ENCODE results near the gene FHIT. TPM values are rescaled to one million over a fixed set of nuclear protein-coding genes. Genes with fewer than 3 reads are reported as not detected.
"Not testable (repeated sequence)": the region's sequence is repeated elsewhere in the genome, so short reads cannot be mapped to it uniquely, and the experiment has no call there.

FHIT gene
- total RNA-seq, 1 donor from 2014 or later: 0.53 TPM

DNA sequence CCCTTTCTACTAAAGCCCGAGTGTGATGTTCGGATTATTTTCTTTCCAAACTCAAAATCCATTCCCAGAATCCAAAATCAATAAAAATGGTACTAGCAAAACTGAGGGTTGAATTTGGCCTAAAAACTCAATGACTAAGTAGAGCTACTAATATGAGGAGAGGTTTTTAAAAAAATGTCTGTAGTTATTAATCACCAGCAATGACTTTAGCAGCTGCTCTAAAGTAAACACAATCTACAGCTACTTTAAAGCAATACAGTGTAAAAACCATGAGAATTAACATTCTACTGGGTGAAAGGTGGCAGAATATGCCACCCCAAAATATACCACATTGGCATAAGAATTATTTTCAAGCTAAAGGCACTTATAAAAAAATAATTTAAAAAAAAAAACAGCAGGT lies 23.5 kb downstream of the FHIT start:
- no peak for DNase-seq (ENCODE audit: low read depth)

DNA sequence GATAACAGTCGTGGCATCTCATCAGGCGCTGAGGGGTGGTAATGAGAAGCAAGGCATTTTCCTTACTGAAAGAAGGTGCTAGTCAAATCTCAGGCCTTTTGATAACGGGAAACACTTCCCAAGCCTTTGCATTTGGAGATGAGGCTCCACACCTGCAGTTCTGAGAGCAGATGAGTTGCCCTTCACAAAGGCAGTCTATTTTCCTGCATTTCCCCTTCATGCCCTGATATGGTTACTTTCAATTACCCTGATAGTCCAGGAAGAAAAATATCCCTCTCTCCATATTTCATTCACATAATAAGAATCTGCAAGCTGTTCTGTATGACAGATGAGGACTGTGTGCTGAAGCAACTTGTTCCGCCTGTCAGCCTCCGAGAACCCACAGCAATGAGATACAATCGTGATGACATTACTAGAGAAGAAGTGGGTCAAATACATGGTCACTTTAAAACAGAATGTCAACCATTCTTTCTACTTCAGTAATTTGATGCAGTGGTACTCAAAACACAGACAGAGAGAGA lies 25.0 kb downstream of the FHIT start:
- DNase-seq (ENCODE audit: low read depth): no peak

DNA sequence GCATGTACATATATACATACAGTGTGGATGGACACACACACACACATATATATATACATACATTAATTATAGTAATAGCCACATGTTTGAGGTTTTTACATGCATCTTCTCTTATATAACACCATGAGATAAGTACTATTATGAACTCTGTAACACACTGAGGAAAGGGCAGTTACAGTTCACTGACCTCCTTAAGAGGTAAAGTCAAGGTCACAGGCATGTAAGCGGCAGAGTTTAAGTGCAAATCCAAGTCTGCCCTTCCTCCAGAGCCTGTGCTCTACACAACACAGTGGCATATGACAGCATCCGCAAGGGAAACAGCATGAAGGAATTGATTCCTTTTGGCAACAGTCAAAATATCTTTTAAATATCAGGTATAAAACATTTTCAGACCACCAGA lies 26.4 kb downstream of the FHIT start:
- no peak for DNase-seq (ENCODE audit: low read depth)

DNA sequence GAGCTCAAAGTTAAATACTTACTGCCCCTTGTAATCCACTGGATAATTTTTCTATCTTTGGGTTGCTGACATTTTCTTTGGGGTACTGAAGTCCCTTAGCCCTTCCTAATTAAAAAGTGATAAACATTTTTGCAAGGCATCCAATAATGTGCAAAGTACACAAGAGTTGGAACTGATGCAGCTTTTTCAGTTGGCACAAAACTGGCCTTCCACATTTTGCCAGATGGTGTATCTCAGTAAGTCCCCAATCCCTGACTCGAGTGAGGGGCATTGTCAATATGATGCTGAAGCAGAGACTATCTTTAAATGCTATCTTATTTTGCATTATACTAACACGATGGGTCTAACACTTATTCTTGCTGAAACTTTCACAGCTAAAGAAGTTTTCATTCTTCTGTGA lies 27.8 kb downstream of the FHIT start:
- no peak for DNase-seq (ENCODE audit: low read depth)

DNA sequence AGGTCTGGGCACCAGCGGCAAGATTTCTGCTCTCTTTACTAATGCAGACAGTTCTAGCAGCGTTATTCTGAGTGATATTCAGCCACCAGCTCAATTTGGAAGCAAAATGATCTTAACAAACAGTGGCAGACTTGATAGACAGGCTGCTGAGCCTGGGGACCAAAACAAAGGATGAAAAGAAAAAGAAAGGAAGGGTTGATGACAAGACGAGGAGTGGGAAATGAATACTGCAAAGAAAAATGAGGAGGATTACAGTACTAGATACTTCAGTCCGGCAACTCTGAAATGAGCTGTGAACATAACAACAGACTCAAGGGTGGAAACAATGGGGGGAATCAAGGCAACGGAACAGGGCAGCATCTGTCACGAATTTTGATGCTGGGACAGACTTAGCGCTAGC lies 28.8 kb downstream of the FHIT start:
- DNase-seq (ENCODE audit: low read depth): no peak

DNA sequence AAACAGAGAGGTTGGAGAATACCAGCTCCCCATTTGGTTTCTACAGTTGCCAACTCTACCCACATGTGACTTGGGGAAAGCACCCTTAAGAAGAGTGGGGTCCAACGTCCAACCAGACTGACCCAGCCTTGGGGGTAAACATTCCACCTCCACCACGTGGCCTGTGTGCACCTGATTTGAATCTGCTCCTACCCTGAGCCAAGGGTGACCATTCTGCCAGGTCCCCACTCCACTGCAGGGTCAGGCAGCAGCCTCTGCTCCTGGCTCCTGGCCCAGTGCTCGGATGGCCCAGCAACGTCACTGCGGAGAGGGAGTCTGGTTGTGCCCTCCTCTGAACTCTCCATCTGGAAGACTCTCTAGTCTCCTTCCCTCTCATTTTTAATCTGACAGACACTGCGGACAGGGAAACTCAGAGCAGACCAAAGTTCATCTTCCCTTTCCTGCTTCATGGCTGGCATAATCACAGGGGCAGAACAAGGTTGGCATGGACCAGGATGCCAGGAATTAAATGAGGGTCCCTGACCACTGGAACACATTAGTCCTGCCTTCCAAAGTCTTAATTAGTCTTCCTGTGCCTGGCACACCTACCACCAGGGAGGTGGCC lies 29.4 kb downstream of the FHIT start:
- DNase-seq (ENCODE audit: low read depth): no peak

DNA sequence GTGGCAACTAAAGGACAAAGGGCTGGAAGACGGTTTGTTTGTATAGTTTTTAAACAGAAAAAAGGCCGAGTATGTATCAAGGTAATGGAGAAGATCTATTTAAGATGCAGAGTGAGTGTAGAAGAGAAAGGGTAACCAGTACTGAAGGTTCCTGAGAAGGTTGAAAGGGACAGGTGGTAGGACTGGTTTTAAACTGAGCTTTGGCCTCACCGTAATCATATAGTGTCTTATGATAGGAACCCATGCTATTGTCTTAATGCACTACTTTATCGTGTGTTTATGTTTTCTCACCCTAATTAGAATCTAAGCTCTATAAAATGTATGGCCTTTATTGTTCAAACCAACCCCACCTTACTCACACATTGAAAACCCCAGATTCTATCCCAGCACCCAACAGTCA lies 32.7 kb downstream of the FHIT start:
- DNase-seq (ENCODE audit: low read depth): no peak

DNA sequence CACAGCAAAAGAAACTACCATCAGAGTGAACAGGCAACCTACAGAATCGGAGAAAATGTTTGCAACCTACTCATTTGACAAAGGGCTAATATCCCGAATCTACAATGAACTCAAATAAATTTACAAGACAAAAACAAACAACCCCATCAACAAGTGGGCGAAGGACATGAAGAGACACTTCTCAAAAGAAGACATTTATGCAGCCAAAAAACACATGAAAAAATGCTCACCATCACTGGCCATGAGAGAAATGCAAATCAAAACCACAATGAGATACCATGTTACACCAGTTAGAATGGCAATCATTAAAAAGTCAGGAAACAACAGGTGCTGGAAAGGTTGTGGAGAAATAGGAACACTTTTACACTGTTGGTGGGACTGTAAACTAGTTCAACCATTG lies 35.1 kb downstream of the FHIT start:
- DNase-seq (ENCODE audit: low read depth): not testable (repeated sequence)

DNA sequence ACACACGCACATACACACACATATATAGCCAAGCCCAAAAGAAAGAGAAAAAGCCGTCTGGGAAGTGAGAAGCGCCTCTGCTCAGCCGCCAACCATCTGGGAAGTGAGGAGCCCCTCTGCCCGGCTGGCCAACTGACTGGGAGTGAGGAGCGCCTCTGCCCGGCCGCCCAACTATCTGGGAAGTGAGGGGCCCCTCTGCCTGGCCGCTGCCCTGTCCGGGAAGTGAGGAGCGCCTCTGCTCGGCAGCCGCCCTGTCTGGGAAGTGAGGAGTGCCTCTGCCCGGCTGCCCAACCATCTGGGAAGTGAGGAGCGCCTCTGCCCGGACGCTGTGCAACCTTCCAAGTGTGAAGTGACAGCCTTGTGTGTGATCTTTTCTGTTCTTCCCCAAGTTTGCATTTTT lies 49.2 kb downstream of the FHIT start:
- DNase-seq (ENCODE audit: low read depth): no peak

DNA sequence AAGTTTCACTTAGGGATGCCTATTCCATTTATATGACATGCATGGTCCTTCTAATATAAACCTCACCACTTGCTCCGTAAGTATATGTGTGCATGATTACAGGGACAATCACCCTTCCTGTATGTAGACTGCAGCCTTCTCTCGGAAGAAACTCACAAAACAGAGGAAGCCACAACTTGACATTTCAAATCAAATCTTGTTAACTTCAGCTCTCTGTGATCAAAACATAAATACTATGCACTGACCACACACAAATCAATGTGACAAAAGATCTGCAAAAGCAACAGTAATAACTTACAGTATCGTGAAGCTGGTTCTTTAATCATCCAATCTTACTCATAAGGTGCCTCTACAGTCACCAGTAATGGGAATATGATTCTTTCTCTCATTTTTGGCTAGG lies 50.2 kb downstream of the FHIT start:
- DNase-seq (ENCODE audit: low read depth): no peak

DNA sequence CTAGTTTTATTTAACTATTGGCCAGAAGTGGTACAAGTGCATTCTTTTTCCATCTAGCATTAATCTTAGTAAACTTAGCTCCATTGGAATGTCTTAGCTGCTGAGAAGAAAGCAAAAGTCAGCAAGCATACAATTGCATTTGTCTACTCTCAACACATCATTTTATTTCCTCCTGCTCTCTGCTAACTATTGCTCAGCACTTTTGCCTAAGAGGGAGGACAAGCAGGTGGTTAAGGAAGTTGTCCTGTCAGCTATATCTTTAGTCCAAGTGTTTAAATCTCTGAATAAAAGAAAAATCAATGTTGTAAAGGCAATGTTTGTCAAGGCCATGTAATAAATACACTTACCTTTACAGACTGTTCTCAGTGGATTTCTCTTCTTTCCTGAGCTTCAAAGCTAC lies 51.0 kb downstream of the FHIT start:
- DNase-seq (ENCODE audit: low read depth): no peak

DNA sequence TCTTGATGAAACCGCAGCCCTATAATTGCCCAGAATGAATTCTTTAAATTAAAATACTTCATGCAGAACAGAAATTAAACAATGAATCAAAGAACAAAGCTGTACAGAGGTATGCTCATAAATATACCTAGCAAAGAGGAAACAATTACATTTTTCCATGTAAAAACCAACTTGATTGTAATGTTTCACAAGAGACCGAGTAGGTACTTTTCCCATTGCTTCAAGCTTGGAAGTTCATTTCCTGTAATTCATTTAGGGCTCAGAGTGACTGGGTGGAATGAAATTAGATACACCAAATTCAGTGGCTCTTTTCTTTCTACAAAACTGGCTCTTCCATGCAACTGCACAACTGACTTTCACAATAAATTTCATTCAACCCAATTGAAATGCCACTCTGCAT lies 51.4 kb downstream of the FHIT start:
- DNase-seq (ENCODE audit: low read depth): no peak

DNA sequence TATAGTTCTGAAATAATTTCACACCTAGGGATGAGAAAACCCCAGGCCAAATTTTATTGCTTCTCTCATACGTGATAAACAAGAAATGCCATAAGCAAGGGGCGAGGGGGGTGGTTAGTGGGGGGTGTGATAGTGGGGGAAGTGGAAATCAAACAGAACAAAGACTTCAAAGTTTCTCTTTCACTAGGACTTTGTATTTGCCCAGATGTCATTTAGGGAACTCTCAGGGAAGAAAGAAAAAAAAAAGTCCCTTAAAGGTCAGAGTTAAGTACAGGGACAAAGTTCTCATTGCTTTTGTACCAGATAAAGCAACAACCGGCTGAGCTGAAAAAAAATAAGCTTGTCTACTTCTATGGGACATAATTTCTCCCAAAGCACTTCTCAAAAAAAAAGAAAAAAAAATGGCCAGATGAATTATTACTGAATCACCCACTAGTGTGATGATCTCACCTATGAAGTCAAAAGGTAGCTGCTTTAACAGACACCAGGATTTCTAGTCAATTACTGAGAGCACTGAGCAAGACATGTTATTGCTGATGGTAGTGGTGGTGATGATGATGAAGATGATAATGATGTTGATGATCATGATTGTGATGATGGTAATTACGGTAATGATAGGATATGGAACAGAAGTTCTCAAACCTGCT lies 56.2 kb downstream of the FHIT start:
- no peak for DNase-seq (ENCODE audit: low read depth)

DNA sequence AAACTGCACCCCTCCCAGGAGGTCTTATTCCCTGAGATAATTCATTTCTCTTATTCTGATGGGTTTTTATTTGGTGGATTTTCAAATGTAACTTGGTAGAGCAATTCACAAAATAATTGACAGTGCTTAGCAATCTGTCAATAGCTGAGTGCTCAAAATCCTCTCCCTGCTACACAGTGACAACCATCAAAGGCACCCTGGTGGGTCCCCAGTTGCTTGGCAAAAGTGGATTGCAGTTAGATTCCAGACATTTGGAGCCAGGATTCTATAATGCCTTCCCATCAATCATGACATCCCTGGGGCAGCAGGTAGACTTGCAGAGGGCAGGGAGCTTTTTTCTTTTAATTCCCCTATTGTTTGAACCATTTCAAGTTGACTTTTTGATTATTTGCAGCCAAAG lies 59.0 kb downstream of the FHIT start:
- DNase-seq (ENCODE audit: low read depth): no peak

DNA sequence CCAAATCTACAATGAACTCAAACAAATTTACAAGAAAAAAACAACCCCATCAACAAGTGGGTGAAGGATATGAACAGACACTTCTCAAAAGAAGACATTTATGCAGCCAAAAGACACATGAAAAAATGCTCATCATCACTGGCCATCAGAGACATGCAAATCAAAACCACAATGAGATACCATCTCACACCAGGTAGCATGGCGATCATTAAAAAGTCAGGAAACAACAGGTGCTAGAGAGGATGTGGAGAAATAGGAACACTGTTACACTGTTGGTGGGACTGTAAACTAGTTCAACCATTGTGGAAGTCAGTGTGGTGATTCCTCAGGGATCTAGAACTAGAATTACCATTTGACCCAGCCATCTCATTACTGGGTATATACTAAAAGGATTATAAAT lies 61.0 kb downstream of the FHIT start:
- DNase-seq (ENCODE audit: low read depth): not testable (repeated sequence)

DNA sequence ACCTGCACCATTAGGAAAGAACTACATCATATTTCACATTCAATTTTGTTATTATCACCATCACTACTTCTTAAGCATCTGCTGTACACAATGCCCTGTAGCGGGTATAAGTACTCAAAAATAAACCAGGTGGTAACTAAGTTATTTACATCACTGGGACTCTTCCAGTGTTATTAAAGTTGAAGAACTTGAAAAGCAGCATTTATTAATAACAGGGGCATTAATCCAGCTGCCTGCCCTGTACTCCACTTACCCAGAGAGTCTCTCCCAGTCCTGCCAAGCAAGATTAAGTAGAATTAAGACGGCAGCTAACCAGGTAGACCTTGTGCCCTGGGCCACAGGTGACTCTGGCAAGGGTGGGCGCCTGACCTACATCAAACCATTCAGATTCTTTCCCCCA lies 65.2 kb downstream of the FHIT start:
- DNase-seq (ENCODE audit: low read depth): no peak

DNA sequence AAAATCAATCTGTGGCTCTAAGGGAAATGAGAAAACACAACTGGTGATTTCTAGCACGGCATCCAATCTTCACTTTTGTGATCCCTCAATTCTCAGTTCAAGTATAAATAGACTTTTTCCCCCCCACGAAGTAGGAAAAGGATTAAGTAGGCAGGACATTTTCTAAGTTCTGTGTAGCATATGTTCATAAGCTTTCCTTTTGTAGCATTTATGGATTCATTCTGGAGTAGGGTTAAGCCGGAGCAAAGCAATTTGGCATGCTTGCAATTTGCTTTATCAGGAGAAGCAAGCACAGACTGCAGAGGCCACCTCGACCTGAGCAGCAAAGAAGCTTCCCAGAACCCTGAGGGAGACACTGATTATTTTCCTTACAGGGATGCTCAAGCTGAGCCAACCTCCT lies 66.3 kb downstream of the FHIT start:
- no peak for DNase-seq (ENCODE audit: low read depth)

DNA sequence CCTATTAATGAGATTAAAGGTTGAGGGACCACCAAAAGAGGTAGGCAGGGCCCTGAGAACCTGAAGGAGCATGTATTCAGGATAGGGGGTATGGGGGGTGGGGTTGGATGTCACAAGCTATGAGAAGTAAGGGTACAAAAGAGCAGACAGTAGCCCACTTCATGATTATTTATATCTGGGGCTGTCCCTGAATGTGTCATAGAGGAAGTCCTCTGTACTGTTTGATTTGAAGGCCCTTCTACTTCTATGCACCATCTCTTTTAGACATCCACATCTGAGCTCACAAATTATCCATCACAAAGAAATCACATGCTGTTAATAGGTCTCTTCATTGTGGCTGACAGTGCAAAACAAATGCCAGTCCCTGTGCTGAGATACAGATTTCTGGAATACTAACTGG lies 68.6 kb downstream of the FHIT start:
- DNase-seq (ENCODE audit: low read depth): no peak

DNA sequence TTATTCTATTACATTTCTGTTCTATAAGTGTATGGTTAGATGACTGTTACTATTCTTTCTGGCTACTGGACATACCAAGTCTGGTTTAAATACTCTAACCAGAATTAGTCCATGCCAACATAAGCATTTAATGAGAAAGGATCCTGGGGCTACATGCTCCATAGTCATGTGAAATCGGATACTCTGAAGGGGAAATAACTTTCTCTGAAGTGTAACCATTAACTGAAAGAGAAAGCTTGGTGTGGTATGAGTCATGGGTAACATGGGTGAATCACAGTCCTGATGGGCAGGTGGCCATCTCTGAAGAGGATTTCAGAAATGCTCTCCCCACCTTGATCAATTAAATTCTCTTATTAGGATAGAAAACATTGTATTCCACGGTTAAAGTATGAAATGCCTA lies 69.4 kb downstream of the FHIT start:
- peak; percentile 9 for DNase-seq (ENCODE audit: low read depth)

DNA sequence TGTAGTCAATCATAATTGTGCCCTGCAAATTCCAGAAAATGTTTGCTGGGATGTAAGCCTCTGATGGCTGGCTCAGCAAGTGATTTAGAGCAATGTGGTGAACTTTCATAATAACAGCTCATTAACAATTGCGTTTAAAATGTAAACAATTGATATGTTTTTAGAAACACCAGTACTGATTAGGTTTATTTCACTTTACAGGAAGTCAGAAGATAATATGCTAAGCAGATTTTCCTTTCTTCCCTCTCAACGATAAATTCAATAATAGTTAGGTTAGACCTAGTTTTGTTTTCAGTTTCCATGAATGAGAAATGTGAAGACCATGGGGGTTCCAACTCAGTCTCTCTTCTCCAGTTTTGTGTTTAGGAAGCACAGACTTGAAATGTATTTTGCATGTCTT lies 71.0 kb downstream of the FHIT start:
- no peak for DNase-seq (ENCODE audit: low read depth)

DNA sequence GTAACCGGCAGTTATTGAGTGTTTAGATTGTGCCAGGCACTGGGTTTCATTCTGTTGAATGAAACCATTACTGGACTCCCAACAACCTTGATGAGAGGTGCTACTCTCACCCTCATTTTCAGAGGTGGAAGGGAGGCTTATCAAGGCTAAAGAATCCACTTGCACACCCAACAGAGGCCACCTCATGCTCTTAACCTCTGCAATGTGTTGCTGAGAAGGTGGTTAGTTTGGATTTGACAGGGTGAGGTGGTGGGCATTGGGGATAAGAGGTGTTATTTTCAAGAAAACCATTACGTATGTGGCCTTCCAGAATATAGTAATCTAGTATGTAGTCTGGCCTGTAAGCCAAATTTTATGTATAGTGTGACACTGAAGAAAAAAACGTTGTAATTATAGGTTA lies 73.1 kb downstream of the FHIT start:
- DNase-seq (ENCODE audit: low read depth): no peak

DNA sequence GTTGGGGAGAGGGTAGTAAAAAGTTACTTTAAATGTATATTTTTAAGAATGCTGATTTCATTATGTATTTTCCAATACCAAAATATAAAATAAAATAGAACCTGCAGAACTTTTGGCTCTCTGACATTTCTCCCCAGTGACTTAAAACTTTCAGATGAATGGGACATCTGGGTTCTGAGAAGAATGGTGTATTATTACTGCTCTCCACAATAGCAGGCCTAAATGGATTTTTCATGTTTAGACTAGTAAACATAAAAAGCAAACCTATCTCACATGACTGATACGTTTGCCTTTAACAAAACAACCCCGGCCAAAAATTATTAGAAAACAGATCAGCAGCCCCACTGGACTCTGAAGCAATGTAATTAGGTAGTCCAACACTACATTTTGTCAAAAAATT lies 73.8 kb downstream of the FHIT start:
- DNase-seq (ENCODE audit: low read depth): no peak

DNA sequence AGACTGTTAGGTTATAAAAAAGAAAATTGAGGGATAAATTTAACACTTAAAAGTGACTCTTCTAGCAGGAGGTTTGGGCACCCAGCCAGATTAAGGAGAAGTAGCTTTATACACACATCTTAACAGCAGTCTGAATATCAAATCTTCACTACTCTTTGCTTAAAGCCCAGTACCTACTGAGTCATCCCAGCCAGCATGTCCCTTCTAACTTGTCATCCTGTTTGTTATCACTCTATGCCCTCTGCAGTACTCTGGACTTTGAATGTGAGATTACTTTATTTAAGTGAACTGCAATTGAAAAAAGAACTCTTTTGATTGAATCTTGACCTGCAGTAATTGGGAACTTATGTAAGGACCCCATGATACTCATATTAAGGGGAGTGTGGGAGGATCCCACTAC lies 77.6 kb downstream of the FHIT start:
- no peak for DNase-seq (ENCODE audit: low read depth)

Data from myocyte (in vitro differentiated cells).